PC-9 (cell line): Measurements from ENCODE around the gene FNDC3B.

Experiments used
- EZH2 ChIP-seq: fragments of 200-600 bp; sonication (generic); IDR thresholded peaks from 2 replicates; pipeline ENCODE4 v1.8.0; 2017; ENCODE audit warnings: antibody characterized with exemption, low read depth
- TF ChIP-seq, protein P1 (sequence below): fragments of 200-600 bp; sonication (generic); conservative IDR thresholded peaks from 2 replicates; pipeline ENCODE4 v1.6.1; 2017; ENCODE audit warnings: mixed run types, antibody characterized with exemption, mild to moderate bottlenecking, moderate library complexity

DNA sequence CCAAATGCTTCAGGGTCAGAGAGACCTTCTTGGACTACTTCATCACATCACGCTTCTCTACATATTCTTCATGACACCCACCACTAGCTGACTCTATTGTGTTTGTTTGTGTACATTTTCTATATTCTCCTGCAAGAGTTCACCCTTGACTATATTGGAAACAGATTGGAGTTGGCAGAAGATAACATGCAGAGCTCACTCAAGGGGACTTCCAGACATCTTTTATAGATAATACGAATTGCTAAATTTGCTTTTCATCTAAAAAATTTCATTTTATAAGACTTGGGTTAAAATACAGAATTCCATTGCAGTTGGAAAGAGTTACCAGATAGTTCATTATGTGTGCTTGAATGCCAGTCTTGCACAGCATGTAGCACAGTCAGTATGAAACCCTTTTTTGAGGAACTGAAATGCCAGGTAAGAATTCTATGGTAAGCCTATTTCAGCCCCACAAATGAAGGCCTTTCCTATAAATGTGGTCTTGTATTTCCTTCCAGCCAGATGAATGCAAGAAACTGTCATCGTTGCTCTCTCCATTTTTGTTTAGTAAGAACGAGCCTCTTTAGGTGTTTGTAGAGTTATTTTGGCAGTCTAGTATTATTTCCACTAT is 231.3 kb downstream of the FNDC3B start:
- TF ChIP-seq, protein P1, sequence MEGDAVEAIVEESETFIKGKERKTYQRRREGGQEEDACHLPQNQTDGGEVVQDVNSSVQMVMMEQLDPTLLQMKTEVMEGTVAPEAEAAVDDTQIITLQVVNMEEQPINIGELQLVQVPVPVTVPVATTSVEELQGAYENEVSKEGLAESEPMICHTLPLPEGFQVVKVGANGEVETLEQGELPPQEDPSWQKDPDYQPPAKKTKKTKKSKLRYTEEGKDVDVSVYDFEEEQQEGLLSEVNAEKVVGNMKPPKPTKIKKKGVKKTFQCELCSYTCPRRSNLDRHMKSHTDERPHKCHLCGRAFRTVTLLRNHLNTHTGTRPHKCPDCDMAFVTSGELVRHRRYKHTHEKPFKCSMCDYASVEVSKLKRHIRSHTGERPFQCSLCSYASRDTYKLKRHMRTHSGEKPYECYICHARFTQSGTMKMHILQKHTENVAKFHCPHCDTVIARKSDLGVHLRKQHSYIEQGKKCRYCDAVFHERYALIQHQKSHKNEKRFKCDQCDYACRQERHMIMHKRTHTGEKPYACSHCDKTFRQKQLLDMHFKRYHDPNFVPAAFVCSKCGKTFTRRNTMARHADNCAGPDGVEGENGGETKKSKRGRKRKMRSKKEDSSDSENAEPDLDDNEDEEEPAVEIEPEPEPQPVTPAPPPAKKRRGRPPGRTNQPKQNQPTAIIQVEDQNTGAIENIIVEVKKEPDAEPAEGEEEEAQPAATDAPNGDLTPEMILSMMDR = no peak
- no peak for TF ChIP-seq EZH2
